ENCODE measurements around the gene APC2.
"Not testable (repeated sequence)": the region's sequence is repeated elsewhere in the genome, so short reads cannot be mapped to it uniquely, and the experiment has no call there.

Gene APC2

DNA sequence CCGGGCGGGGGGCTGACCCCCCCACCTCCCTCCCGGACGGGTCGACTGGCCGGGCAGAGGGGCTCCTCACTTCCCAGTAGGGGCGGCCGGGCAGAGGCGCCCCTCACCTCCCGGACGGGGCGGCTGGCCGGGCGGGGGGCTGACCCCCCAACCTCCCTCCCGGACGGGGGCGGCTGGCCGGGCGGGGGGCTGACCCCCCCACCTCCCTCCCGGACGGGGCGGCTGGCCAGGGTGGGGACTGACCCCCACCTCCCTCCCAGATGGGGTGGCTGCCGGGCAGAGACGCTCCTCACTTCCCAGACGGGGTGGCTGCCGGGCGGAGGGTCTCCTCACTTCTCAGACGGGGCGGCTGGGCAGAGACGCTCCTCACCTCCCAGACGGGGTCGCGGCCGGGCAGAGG, 49.3 kb downstream of the APC2 start:
- DNase-seq = not testable (repeated sequence)

DNA sequence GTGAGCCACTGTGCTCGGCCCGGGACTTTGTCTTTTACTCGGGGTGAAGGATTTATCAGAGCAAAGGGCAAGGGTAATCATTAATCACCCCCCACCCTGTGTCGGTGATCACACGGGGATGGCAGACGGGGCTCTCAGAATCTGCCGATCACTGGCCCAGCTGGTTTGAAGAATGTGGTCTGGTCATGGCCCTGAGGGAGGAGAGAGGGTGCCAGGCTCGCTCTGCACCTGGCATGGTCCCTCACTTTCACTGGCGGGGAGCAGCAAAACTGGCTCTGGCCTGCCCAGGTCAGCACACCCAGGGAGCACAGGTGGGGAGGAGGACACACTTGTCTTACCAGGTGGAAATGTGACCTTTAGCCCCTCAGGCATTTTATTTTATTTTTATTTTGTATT, 51.3 kb downstream of the APC2 start:
- DNase-seq = no peak

- no peak for DNase-seq
These were observed 52.6 kb downstream of the APC2 start for GRCh38 chr19:1502433-1503088.

- peak; percentile 13 for DNase-seq
These were observed 53.4 kb downstream of the APC2 start for GRCh38 chr19:1503089-1503924.

DNA sequence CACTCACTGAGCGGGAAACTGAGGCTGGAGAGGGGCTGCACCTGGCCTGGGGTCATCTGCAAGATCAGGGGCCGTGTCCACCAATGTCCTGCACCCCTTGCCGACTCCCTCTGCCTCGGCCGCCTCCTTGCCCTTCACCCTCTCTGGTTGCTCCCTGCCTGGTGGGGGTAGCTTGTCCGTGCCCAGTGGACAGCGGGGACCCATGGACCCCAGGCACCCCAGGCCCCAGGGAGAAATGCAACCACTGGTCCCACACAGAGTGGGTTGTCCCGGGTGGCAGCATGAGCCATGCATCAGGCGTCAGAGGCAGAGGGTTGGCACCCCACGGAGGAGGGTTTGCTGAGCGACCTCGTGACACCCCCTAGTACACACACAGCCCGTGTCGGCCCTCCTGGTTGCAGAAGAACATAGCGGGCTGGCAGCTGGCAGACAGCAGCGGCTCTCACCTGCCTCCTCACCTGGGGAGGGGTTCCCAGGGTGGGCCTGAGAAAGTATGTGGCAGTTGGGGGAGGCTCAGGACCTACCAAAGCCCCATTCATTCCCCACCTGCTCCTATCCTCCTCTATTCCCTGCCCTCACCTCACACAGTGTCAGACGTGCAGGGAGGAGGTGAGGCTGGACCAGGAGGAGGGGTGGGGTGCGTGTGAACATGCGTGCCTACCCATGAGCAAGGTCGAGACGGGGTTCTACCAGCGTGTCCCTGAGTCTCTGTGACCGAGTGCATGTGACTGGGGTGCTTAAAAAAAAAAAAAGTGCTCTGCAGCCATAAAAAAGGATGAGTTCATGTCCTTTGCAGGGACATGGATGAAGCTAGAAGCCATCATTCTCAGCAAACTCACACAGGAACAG, 54.2 kb downstream of the APC2 start:
- DNase-seq = no peak

DNA sequence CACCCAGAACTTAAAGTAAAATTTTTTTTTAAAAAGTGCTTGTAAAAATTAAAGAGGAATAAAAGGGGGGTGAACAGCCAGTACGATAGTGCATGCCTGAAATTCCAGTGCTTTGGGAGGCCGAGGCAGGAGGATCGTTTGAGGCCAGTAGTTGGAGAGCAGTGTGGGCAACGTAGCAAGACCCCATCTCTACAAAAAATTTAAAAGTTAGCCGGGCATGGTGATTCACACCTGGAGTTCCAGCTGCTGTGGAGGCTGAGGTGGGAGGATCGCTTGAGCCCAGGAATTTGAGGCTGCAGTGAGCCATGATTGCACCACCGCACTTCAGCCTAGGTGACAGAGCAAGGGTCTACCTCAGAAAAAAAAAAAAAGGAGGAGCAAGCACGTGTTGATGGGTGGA, 55.1 kb downstream of the APC2 start:
- DNase-seq = no peak

DNA sequence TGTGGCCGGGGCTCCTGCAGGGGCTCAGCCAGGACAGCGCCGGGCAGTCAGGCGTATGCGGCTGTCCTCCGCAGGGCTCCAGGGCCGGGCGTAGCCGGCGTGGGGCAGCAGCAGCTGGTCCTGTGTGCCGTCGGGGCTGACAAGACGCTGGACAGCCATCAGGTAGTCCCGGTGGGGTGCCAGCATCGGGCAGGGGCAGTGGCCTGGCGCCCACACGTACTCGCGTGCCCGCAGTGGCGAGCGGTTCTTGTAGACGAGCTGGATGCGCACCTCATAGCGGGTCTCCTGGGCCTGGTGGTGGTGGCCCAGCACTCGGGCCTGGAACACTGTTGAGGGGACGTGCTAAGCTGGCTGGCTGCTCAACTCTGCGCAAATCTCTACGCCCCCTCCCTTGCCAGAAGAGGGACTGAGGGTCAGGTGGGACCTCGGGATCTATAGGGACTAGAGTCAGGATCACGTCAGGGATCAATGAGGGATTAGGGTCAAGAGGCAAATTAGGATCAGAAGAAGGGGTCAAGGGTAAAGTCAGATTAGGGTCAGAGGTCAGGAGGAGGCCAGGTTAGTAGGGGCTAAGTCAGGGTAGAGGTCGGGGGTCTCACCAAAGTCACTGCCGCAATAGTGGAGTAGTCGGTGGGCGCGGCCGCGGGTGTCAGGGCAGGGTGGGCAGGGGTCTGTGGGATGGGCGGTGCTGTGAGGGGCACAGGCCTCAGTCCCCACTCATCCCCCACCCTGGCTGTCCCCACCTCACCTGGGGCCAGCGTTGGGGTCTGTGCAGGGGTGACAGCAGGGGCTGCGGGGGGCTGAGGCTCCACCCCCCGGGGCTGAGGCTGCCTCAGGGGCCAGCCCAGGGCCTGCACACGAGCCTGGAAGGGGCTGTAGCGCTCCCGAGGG, 56.3 kb downstream of the APC2 start:
- DNase-seq = no peak

DNA sequence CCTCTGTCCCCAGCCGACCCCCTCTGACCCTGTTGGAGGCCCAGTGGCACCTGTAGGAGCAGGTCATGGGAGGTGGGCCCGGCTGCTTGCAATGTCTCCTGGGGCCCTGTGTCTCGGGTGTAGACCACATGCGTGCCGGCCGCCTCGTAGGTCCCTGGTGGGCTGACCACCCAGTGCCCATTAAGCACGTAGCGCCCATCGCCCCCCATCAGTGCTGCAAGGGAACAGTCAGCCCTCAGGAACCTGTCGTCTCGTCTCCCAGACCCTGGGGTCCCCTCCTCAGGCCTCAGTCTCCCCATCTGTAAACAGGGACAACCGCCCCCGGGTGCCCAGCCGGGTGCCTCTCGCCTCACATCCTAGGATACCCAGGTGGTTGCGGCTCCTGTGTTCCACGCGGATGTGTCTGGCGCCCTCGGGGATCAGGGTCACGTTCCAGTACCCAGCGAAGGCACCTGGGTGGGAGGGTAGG, 57.3 kb downstream of the APC2 start:
- no peak for DNase-seq

GRCh38 chr19:1507763-1508506, 58.0 kb downstream of the APC2 start:
- peak; percentile 94 for DNase-seq

DNA sequence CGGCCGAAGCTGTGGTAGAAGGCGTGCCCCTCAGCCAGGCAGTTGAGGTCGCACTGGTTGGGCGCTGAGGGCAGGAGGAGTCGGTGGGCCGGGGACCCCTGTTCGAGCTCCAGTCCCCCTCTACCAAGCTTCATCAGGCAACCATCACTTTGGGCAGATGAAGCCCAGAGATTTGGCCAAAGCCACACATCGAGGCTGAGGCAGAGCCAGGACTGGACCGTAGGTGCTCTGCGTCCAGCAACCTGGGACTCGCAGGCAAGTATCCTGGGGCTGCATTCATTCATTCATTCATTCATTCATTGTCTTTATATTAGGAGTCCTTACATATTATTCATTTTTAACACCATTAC, 58.6 kb downstream of the APC2 start:
- no peak for DNase-seq

DNA sequence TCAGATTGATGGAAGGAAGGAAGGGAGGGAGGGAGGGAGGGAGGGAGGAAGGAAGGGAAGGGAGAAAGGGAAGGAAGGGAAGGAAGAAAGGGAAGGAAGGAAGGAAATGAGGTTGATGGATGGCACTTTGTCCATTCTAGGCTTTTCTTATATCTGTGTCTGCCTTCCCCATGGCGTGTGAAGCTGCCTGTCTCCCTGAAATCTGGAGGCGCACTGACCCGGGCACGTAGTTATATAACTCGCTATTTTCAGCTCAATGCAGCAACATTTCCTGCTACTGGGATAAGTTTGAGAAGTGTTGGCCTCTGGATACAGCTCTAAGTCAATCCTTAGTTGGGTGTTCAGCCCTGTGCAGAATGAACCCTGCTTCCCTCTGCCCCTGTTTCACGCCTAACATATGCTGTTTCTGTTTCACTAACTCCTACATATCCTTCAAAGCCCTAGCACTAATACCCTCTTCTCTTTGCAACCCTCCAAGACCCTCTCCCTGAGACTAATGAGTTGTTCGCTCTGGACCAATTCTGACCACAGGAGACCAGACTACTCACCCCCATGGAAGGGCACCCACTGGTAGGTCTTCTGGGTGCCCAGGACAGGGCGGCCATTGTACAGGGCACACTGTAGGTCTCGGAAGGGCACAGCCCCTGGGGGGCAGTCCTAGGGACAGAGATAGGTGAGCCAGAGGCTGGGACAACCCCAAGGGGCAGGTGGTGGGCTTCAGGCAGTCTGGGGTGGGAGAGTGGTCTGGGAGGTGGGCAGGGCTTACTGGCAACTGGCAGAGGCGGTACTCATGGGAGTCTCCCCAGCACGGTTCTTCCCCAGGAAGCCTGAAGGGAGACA, 59.9 kb downstream of the APC2 start:
- no peak for DNase-seq

DNA sequence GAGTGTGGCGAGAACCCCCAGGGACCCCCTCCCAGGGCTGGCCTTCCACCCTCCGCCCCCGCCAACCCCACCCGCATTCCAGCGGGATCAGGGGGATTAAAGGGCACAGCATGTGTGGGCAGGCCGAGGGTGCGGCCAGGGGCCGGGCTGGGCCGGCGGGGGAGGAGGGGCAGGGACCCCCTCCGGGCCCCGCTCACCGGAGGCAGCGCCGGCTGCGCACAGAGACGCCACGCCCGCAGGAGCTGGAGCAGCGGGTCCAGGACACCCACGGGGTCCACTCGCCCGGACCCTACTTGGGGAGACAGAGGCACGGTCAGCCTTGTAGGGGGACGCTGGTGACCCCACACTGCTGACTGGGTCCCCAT, 60.5 kb downstream of the APC2 start:
- DNase-seq = no peak

DNA sequence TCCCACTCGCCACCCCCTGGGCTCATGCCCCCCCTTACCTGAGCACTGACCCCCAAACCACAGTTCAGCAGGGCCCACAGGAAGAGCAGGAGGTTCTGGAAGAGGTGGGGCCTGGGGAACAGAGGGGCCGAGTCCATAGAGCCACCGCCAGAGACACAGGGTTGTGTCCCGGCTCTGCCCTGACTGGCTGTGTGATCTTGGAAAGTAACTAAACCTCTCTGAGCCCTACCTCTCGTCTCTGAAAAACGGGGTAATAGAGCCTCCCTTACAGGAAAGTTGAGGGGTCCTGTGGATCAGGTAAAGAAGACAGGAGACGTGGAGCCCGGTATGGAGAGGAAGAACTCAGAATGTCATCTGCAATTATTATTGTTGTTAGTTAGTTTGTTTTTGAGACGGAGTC, 60.9 kb downstream of the APC2 start:
- no peak for DNase-seq

DNA sequence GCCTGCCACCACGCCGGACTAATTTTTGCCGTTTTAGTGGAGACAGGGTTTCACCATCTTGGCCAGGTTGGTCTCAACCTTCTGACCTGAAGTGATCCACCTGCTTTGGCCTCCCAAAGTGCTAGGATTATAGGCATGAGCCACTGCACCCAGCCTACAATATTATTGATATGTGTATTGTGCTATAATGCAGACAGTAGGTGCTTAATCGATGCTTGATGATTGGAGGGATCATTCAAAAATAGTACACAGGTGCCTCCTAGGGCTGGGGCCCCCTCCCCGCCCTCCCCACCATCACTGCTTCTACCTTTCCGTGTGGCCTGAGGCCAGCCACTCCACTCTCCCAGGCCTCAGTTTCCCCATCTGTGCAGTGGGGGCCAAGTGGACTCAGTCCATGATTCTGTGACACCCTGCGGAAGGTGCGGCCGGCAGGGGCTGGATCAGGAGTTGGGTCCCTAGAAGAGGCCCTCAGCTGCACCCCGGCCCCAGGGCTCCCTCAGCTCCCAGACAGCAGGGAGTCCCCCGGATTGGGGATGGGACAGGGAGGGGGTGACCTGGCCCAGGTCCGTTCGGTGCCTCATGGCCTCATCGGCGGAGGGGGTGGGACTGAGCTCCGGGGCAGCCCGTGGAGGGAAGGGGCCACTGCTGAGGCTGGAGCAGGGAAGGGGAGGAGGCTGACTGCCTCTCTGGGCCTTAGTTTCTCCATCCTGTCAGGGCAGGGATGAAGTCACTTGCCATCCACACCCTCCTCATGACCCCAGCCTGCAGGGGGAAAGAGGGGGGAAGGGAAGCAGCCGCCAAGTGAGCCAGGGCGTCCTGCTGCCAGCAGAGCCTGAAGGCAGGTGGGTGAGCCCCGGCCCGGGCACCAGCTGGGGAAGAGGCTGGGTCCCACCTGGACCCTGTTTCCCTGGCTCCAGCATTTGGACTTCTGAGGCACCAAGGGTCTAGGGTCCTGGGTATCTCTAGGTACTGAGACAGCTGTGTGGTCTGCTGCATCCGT, 61.7 kb downstream of the APC2 start:
- no peak for DNase-seq

DNA sequence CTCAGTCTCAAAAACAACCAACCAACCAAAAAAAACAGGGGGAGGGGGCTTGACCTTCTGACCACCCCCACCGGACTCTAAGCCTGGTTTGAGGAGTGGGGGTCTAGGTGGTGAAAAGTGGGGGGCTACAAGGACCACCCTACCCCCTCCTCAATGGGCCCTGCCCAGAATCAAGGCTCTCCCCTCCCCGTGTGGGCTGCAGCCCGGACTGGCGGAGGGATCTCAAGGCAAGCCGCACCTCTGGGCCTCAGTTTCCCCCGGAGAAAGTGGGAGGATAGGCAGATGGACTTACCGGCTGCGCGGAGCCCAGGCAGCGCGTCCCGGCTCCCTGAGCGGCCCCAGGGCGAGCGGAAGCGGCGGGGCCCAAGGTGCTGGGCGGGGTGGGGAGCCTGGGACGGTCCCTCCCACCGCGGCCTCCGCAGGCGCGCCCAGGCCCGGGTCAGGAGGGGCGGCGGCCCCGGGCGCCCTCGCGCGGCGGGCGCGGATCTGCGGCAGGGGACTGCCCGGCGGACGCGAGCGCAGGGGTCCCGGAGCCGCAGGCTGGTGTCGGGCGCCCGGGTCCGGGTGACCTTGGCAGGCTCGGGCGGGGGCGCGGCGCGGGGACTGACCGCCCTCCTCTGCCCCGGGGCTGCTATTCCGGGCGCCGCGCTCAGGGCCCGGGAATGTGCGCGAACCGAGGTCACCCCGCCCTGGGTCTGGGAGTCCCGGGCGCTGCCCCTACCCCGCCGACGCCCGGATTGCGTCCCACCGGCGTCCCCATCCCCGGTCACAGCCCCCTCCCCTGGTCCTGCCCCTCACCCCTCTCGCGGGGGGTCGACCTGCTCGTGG, 63.0 kb downstream of the APC2 start, which contains the start of gene ADAMTSL5:
Gene ADAMTSL5 (minus strand): TSS at position 349 of the 828 bp plus-strand sequence. CDS start 2,076 bp downstream, outside the sequence.
- DNase-seq = no peak

DNA sequence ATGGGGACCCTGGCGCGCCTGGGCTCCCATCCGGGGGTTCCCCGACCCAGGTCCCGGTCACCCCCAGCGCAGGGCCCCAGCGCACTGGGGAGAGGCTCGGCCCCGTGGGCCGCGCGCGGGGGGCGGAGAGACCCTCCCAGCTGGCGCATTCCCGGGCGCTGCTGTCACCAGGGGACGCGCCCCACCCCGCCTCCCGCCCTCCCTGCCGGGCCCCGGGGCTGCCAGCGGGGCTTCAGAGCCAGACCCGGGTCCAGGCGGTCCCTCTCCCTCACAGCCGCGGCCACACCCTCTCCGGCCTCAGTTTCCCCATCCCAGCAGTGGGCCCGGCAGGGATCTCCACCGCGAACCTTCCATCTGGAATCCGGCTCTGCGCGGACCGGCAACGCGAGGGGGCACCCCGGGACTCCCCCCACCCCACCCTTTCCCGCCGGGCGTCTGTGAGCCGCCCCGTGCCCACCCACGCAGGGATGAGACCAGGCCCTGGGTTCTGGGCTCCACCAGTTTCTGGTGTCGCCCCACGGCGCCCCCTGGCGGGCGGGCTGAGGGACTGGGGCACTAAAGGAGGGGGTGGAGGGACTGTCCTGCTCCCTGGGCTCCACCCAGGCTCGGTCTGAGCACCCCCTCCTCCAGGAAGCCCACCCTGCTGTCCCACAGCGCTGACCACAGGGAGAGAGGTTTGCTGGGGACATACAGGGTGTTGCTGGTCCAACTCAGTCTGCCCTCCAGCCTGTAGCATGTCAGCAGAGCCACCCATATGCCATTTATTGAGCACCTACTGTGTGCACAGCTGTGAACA, 63.8 kb downstream of the APC2 start:
- peak; percentile 7 for DNase-seq

DNA sequence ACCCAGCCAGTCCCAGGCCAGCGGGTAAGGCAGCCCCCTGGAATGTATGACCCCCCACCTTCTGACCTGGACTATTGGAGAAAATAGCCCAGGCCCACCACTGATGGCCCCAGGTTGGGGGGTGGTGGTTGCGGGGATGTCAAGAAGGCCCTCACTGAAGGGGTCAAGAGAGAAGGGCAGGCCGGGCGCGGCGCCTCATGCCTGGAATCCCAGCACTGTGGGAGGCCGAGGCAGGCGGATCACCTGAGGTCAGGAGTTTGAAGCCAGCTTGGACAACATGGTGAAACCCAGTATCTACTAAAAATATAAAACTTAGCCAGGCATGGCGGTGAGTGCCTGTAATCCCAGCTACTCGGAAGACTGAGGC, 64.4 kb downstream of the APC2 start:
- no peak for DNase-seq
